ENCODE measurements around the gene KRTAP3-3. TPM values are rescaled to one million over a fixed set of nuclear protein-coding genes. Genes with fewer than 3 reads are reported as not detected.
A peak's percentile ranks its signal among the peaks of the same experiment; 100 is the strongest.

KRTAP3-3 gene
- polyA plus RNA-seq, 4 donors: not detected

- no peak overlapping the region for H3K4me3 ChIP-seq (ENCODE audit: low read depth in 1 of 3, low read length in 3 of 3)
- FAIRE-seq: no peak
- H3K4me1 ChIP-seq (ENCODE audit: control insufficient read depth in 3 of 3, insufficient read depth in 2 of 3, low read depth in 1 of 3, low read length in 2 of 3): no peaks in the 10 kb centered on the region
- no peaks in the 10 kb centered on the region for H3K9me3 ChIP-seq (ENCODE audit: control insufficient read depth in 2 of 2, insufficient read depth in 1 of 2, low read depth in 1 of 2, low read length in 1 of 2)
- H3K36me3 ChIP-seq (ENCODE audit: control insufficient read depth in 3 of 3, insufficient read depth in 2 of 3, low read depth in 1 of 3, low read length in 3 of 3): no peaks in the 10 kb centered on the region
- no peak for DNase-seq
- 30 to 76% (median 48%) methylated on average over 7 of the region's 7 CpGs for WGBS, 3 donors
- peaks cover 0 to 1% (median 0%) of the 10 kb centered on the region in 3 donors for H3K27me3 ChIP-seq (ENCODE audit: control insufficient read depth in 3 of 3, insufficient read depth in 3 of 3, low read length in 3 of 3)
- no peak overlapping the region for H3K27ac ChIP-seq (ENCODE audit: low read depth in 1 of 3, low read length in 2 of 3)
Observed at GRCh38 chr17:40950176-40950575, 43.8 kb downstream of the KRTAP3-3 start.

- H3K36me3 ChIP-seq (ENCODE audit: control insufficient read depth in 3 of 3, insufficient read depth in 2 of 3, low read depth in 1 of 3, low read length in 3 of 3): no peaks in the 10 kb centered on the region
- no peak overlapping the region for H3K4me3 ChIP-seq (ENCODE audit: low read depth in 1 of 3, low read length in 3 of 3)
- H3K27me3 ChIP-seq (ENCODE audit: control insufficient read depth in 3 of 3, insufficient read depth in 3 of 3, low read length in 3 of 3): peaks cover 0 to 1% (median 0%) of the 10 kb centered on the region in 3 donors
- no peaks in the 10 kb centered on the region for H3K4me1 ChIP-seq (ENCODE audit: control insufficient read depth in 3 of 3, insufficient read depth in 2 of 3, low read depth in 1 of 3, low read length in 2 of 3)
- FAIRE-seq: no peak
- WGBS, 3 donors: 7 to 24% (median 15%) methylated on average over 10 of the region's 10 CpGs
- peak; percentile 77 to 83 for DNase-seq
- H3K9me3 ChIP-seq (ENCODE audit: control insufficient read depth in 2 of 2, insufficient read depth in 1 of 2, low read depth in 1 of 2, low read length in 1 of 2): no peaks in the 10 kb centered on the region
- H3K27ac ChIP-seq (ENCODE audit: low read depth in 1 of 3, low read length in 2 of 3): no peak overlapping the region
Observed at GRCh38 chr17:40949418-40949817, 44.5 kb downstream of the KRTAP3-3 start.

- Histone ChIP-seq H3K4me3 (ENCODE audit: low read depth in 1 of 3, low read length in 3 of 3) (no peak overlapping the region), H3K36me3 (ENCODE audit: control insufficient read depth in 3 of 3, insufficient read depth in 2 of 3, low read depth in 1 of 3, low read length in 3 of 3) (no peaks in the 10 kb centered on the region), H3K27me3 (ENCODE audit: control insufficient read depth in 3 of 3, insufficient read depth in 3 of 3, low read length in 3 of 3) (peaks cover 0 to 3% (median 0%) of the 10 kb centered on the region in 3 donors), H3K27ac (ENCODE audit: low read depth in 1 of 3, low read length in 2 of 3) (no peak overlapping the region), H3K4me1 (ENCODE audit: control insufficient read depth in 3 of 3, insufficient read depth in 2 of 3, low read depth in 1 of 3, low read length in 2 of 3) (no peaks in the 10 kb centered on the region), H3K9me3 (ENCODE audit: control insufficient read depth in 2 of 2, insufficient read depth in 1 of 2, low read depth in 1 of 2, low read length in 1 of 2) (no peaks in the 10 kb centered on the region)
- no peak for DNase-seq
- FAIRE-seq: no peak
- 77 to 92% (median 78%) methylated on average over 2 of the region's 2 CpGs for WGBS, 3 donors
Observed at GRCh38 chr17:40947929-40948328, 46.0 kb downstream of the KRTAP3-3 start.

- DNase-seq (no peak), FAIRE-seq (no peak)
- no peaks in the 10 kb centered on the region for H3K4me1 ChIP-seq (ENCODE audit: control insufficient read depth in 3 of 3, insufficient read depth in 2 of 3, low read depth in 1 of 3, low read length in 2 of 3)
- no peak overlapping the region for H3K27ac ChIP-seq (ENCODE audit: low read depth in 1 of 3, low read length in 2 of 3)
- no peaks in the 10 kb centered on the region for H3K9me3 ChIP-seq (ENCODE audit: control insufficient read depth in 2 of 2, insufficient read depth in 1 of 2, low read depth in 1 of 2, low read length in 1 of 2)
- H3K4me3 ChIP-seq (ENCODE audit: low read depth in 1 of 3, low read length in 3 of 3): no peak overlapping the region
- H3K36me3 ChIP-seq (ENCODE audit: control insufficient read depth in 3 of 3, insufficient read depth in 2 of 3, low read depth in 1 of 3, low read length in 3 of 3): no peaks in the 10 kb centered on the region
- H3K27me3 ChIP-seq (ENCODE audit: control insufficient read depth in 3 of 3, insufficient read depth in 3 of 3, low read length in 3 of 3): peaks cover 0 to 3% (median 0%) of the 10 kb centered on the region in 3 donors
- 82 to 91% (median 85%) methylated on average over 6 of the region's 6 CpGs for WGBS, 3 donors
Observed at GRCh38 chr17:40945414-40945813, 48.5 kb downstream of the KRTAP3-3 start.

GRCh38 chr17:40944531-40944930 lies 49.4 kb downstream of the KRTAP3-3 start:
- H3K4me1 ChIP-seq (ENCODE audit: control insufficient read depth in 3 of 3, insufficient read depth in 2 of 3, low read depth in 1 of 3, low read length in 2 of 3): no peaks in the 10 kb centered on the region
- H3K4me3 ChIP-seq (ENCODE audit: low read depth in 1 of 3, low read length in 3 of 3): no peak overlapping the region
- 5 to 30% (median 28%) methylated on average over 1 of the region's 1 CpG for WGBS, 3 donors
- no peaks in the 10 kb centered on the region for H3K36me3 ChIP-seq (ENCODE audit: control insufficient read depth in 3 of 3, insufficient read depth in 2 of 3, low read depth in 1 of 3, low read length in 3 of 3)
- FAIRE-seq (no peak), DNase-seq (no peak)
- H3K27ac ChIP-seq (ENCODE audit: low read depth in 1 of 3, low read length in 2 of 3): no peak overlapping the region
- peaks cover 0 to 3% (median 0%) of the 10 kb centered on the region in 3 donors for H3K27me3 ChIP-seq (ENCODE audit: control insufficient read depth in 3 of 3, insufficient read depth in 3 of 3, low read length in 3 of 3)
- H3K9me3 ChIP-seq (ENCODE audit: control insufficient read depth in 2 of 2, insufficient read depth in 1 of 2, low read depth in 1 of 2, low read length in 1 of 2): no peaks in the 10 kb centered on the region

Other genes starting within 250 kb of the KRTAP3-3 start
- under 1 TPM in 1 of 4 donors, not detected in 3; 0.04 TPM for gene KRT25, start 238.8 kb downstream of the KRTAP3-3 start, polyA plus RNA-seq
- not detected for gene KRT26, start 222.0 kb downstream of the KRTAP3-3 start, polyA plus RNA-seq
- gene KRT27, start 211.6 kb downstream of the KRTAP3-3 start, polyA plus RNA-seq: under 1 TPM in 1 of 4 donors, not detected in 3; 0.03 TPM
- not detected for gene KRT28, start 194.2 kb downstream of the KRTAP3-3 start, polyA plus RNA-seq
- gene KRT10, start 171.6 kb downstream of the KRTAP3-3 start, polyA plus RNA-seq: 10 to 100 TPM; 18.7 to 51.3 (median 36.8) TPM
- gene KRT12, start 126.9 kb downstream of the KRTAP3-3 start, polyA plus RNA-seq: 1 to 10 TPM in 2 of 4 donors, under 1 TPM in 2; 0.28 to 9.2 (median 3.1) TPM
- gene KRT20, start 108.9 kb downstream of the KRTAP3-3 start, polyA plus RNA-seq: 1,000 to 10,000 TPM in 1 of 4 donors, 100 to 1,000 TPM in 2, 10 to 100 TPM in 1; 66.8 to 1,534 (median 545) TPM
- under 1 TPM in 2 of 4 donors, not detected in 2; 0.66 to 0.82 TPM for gene KRT23, start 56.5 kb downstream of the KRTAP3-3 start, polyA plus RNA-seq
- under 1 TPM in 2 of 4 donors, not detected in 2; 0.03 to 0.04 TPM for gene KRT39, start 27.2 kb downstream of the KRTAP3-3 start, polyA plus RNA-seq
- under 1 TPM in 3 of 4 donors, not detected in 1; 0.10 to 0.45 (median 0.12) TPM for gene KRT40, start 9.8 kb downstream of the KRTAP3-3 start, polyA plus RNA-seq
- not detected for gene KRTAP3-2, start 5.7 kb upstream of the KRTAP3-3 start, polyA plus RNA-seq
- gene KRTAP3-1, start 15.0 kb upstream of the KRTAP3-3 start, polyA plus RNA-seq: not detected
- under 1 TPM in 1 of 4 donors, not detected in 3; 0.04 TPM for gene KRTAP1-5, start 33.0 kb upstream of the KRTAP3-3 start, polyA plus RNA-seq
- not detected for gene KRTAP1-4, start 36.0 kb upstream of the KRTAP3-3 start, polyA plus RNA-seq
- gene KRTAP1-3, start 40.7 kb upstream of the KRTAP3-3 start, polyA plus RNA-seq: not detected
- gene KRTAP1-1, start 47.3 kb upstream of the KRTAP3-3 start, polyA plus RNA-seq: not detected
- gene KRTAP2-1, start 53.2 kb upstream of the KRTAP3-3 start, polyA plus RNA-seq: not detected
- gene KRTAP2-2, start 61.1 kb upstream of the KRTAP3-3 start, polyA plus RNA-seq: not detected
- gene KRTAP2-3, start 66.0 kb upstream of the KRTAP3-3 start, polyA plus RNA-seq: not detected
- not detected for gene KRTAP2-4, start 71.7 kb upstream of the KRTAP3-3 start, polyA plus RNA-seq
- gene KRTAP4-7, start 90.0 kb upstream of the KRTAP3-3 start, polyA plus RNA-seq: not detected
- gene KRTAP4-8, start 104.0 kb upstream of the KRTAP3-3 start, polyA plus RNA-seq: not detected
- gene KRTAP4-16, start 108.0 kb upstream of the KRTAP3-3 start, polyA plus RNA-seq: not detected
- gene KRTAP4-9, start 111.2 kb upstream of the KRTAP3-3 start, polyA plus RNA-seq: not detected
- gene KRTAP4-11, start 124.2 kb upstream of the KRTAP3-3 start, polyA plus RNA-seq: not detected
- not detected for gene KRTAP4-12, start 130.0 kb upstream of the KRTAP3-3 start, polyA plus RNA-seq
- gene KRTAP4-6, start 146.4 kb upstream of the KRTAP3-3 start, polyA plus RNA-seq: not detected
- not detected for gene KRTAP4-5, start 155.7 kb upstream of the KRTAP3-3 start, polyA plus RNA-seq
- gene KRTAP4-4, start 166.6 kb upstream of the KRTAP3-3 start, polyA plus RNA-seq: not detected
- gene KRTAP4-3, start 174.1 kb upstream of the KRTAP3-3 start, polyA plus RNA-seq: not detected
- gene KRTAP4-2, start 184.1 kb upstream of the KRTAP3-3 start, polyA plus RNA-seq: not detected
- not detected for gene KRTAP4-1, start 190.7 kb upstream of the KRTAP3-3 start, polyA plus RNA-seq
- gene KRTAP9-1, start 195.7 kb upstream of the KRTAP3-3 start, polyA plus RNA-seq: not detected
- gene KRTAP9-2, start 232.5 kb upstream of the KRTAP3-3 start, polyA plus RNA-seq: not detected
- gene KRTAP9-3, start 238.3 kb upstream of the KRTAP3-3 start, polyA plus RNA-seq: not detected
- not detected for gene KRTAP9-8, start 243.8 kb upstream of the KRTAP3-3 start, polyA plus RNA-seq

Data from small intestine (tissue), 7 donors.